OCI-LY7 (cell line): ENCODE data around the gene CLEC18A. TPM values are rescaled to one million over a fixed set of nuclear protein-coding genes. Genes with fewer than 3 reads are reported as not detected.

ENCODE experiments used
- BruUV-seq: library from RNA; stranded (reverse); fragments of 400-500 nt; replicated peaks from 2 replicates; lab custom pipeline; 2021; lab: Mats Ljungman, UMichigan
- CTCF ChIA-PET: fragments of 300-600 bp; sonication (Branson Sonifier 250); formaldehyde crosslinking; loops from one replicate; lab custom pipeline; 2022; ENCODE audit warnings: antibody characterized with exemption; ENCODE audit not compliant: unreplicated experiment; lab: Charles Lee
- POLR2A ChIA-PET: fragments of 300-600 bp; sonication (Branson Sonifier 250); formaldehyde crosslinking; loops from one replicate; lab custom pipeline; 2022; ENCODE audit warnings: antibody characterized with exemption; lab: Charles Lee
- DNase-seq: peaks from one replicate; pipeline ENCODE4 v3.0.0-alpha.2; 2015; ENCODE audit warnings: low spot score
- H2AFZ ChIP-seq: fragments of 200-600 bp; sonication (generic), shearing (Covaris generic); 2 replicates; pipeline ENCODE4 v1.6.1; 2014; ENCODE audit warnings: mild to moderate bottlenecking, antibody characterized with exemption, low read length, moderate library complexity
- H3K27ac ChIP-seq: fragments of 200-600 bp; sonication (generic); 2 replicates; pipeline ENCODE4 v1.5.1; 2014; ENCODE audit warnings: mixed run types, low read depth, mild to moderate bottlenecking, moderate library complexity, low read length, inconsistent platforms; ENCODE audit not compliant: poor library complexity, severe bottlenecking
- H3K36me3 ChIP-seq: fragments of 200-600 bp; sonication (generic); 2 replicates; pipeline ENCODE4 v1.6.1; 2014; ENCODE audit warnings: mild to moderate bottlenecking, antibody characterized with exemption, low read length, moderate library complexity, mixed read lengths; ENCODE audit not compliant: insufficient read depth
- H3K4me1 ChIP-seq: fragments of 200-600 bp; sonication (generic); 2 replicates; pipeline ENCODE4 v1.5.1; 2014; ENCODE audit warnings: mild to moderate bottlenecking, low read length; ENCODE audit not compliant: insufficient read depth, poor library complexity, severe bottlenecking
- H3K4me2 ChIP-seq: fragments of 200-600 bp; sonication (generic); 2 replicates; pipeline ENCODE4 v1.6.1; 2014; ENCODE audit warnings: mild to moderate bottlenecking, low read length
- H3K4me3 ChIP-seq: fragments of 200-600 bp; sonication (generic); 2 replicates; pipeline ENCODE4 v1.5.1; 2014; ENCODE audit warnings: mild to moderate bottlenecking, low read depth, low read length; ENCODE audit not compliant: poor library complexity, severe bottlenecking
- H3K79me2 ChIP-seq: fragments of 200-600 bp; sonication (generic); 2 replicates; pipeline ENCODE4 v1.6.1; 2016; ENCODE audit warnings: low read depth, mild to moderate bottlenecking, low read length, moderate library complexity, mixed read lengths; ENCODE audit not compliant: insufficient read depth
- H3K9me2 ChIP-seq: fragments of 200-600 bp; sonication (generic); 2 replicates; pipeline ENCODE4 v1.6.1; 2016; ENCODE audit warnings: mild to moderate bottlenecking, low read length, mixed read lengths; ENCODE audit not compliant: insufficient read depth
- H3K9me3 ChIP-seq: fragments of 200-600 bp; sonication (generic); 2 replicates; pipeline ENCODE4 v1.6.1; 2014; ENCODE audit warnings: mild to moderate bottlenecking, mixed run types, low read length, mixed read lengths
- H4K20me1 ChIP-seq: fragments of 200-600 bp; sonication (generic); 2 replicates; pipeline ENCODE4 v1.6.1; 2014; ENCODE audit warnings: mild to moderate bottlenecking, antibody characterized with exemption, low read length, moderate library complexity, mixed read lengths; ENCODE audit not compliant: insufficient read depth
- CTCF ChIP-seq: fragments of 200-600 bp; sonication (generic); conservative IDR thresholded peaks from 2 replicates; pipeline ENCODE4 v1.5.1; 2014; ENCODE audit warnings: mild to moderate bottlenecking, antibody characterized with exemption, low read length, moderate library complexity, mixed read lengths
- EZH2phosphoT487 ChIP-seq: fragments of 200-600 bp; sonication (generic); IDR thresholded peaks from 2 replicates; pipeline ENCODE4 v1.6.1; 2018; ENCODE audit warnings: low read depth, borderline replicate concordance, mild to moderate bottlenecking, mixed run types, antibody characterized with exemption, low read length, moderate library complexity, mixed read lengths
- intact Hi-C: fragments of 100-400 bp; cut with micrococcal nuclease; formaldehyde crosslinking; loops from one replicate; pipeline ENCODE4 v1.10.0; 2022; ENCODE audit not compliant: unreplicated experiment
- total RNA-seq, 2 experiments: library from RNA; depleted of rRNA in 1 of 2; stranded (reverse); fragments of >200 nt in 1 of 2; shearing (Covaris generic) in 1 of 2; gene quantifications; 2 replicates each; pipeline ENCODE4 v1.2.3, GENCODE V29; 2014 to 2022

The CLEC18A gene
- total RNA-seq, 2 experiments from 2014 or later = 0.09 to 0.19 TPM

GRCh38 chr16:69917311-69917710 is 33.8 kb upstream of the CLEC18A start:
- BruUV-seq = no TSS peak
- POLR2A ChIA-PET = interaction anchor here (0.6 kb wide), 1 partner anchor 470 kb away, joined by 4 read pairs; no protein-coding TSS in a partner anchor
- H2AFZ ChIP-seq = no peak overlapping the region
- no peaks in the 10 kb centered on the region for H4K20me1 ChIP-seq
- intact Hi-C loops = no loop called here
- DNase-seq = no peak
- H3K36me3 ChIP-seq = no peaks in the 10 kb centered on the region
- no peak overlapping the region for H3K27ac ChIP-seq
- no peaks in the 10 kb centered on the region for H3K9me3 ChIP-seq
- no peaks in the 10 kb centered on the region for H3K79me2 ChIP-seq
- no peak overlapping the region for H3K4me3 ChIP-seq
- no peak overlapping the region for H3K4me2 ChIP-seq
- H3K9me2 ChIP-seq = no peaks in the 10 kb centered on the region
- TF ChIP-seq EZH2phosphoT487 (no peak), CTCF (no peak)
- CTCF ChIA-PET = no interaction called here
- no peaks in the 10 kb centered on the region for H3K4me1 ChIP-seq

- Histone ChIP-seq H3K4me2 (no peak overlapping the region), H2AFZ (no peak overlapping the region), H4K20me1 (no peaks in the 10 kb centered on the region), H3K4me3 (no peak overlapping the region), H3K4me1 (no peaks in the 10 kb centered on the region), H3K27ac (no peak overlapping the region), H3K9me2 (no peaks in the 10 kb centered on the region), H3K36me3 (no peaks in the 10 kb centered on the region), H3K79me2 (no peaks in the 10 kb centered on the region), H3K9me3 (no peaks in the 10 kb centered on the region)
- intact Hi-C loops = no loop called here
- CTCF ChIA-PET = no interaction called here
- POLR2A ChIA-PET = interaction anchor here (0.6 kb wide), 1 partner anchor 470 kb away, joined by 4 read pairs; no protein-coding TSS in a partner anchor
- DNase-seq = no peak
- TF ChIP-seq EZH2phosphoT487 = no peak
- no TSS peak for BruUV-seq
Observed at GRCh38 chr16:69917739-69918138, 33.4 kb upstream of the CLEC18A start.

GRCh38 chr16:69918241-69918640 is 32.9 kb upstream of the CLEC18A start:
- DNase-seq = no peak
- Histone ChIP-seq H4K20me1 (no peaks in the 10 kb centered on the region), H2AFZ (no peak overlapping the region), H3K27ac (no peak overlapping the region), H3K4me2 (no peak overlapping the region), H3K9me3 (no peaks in the 10 kb centered on the region), H3K4me3 (no peak overlapping the region), H3K4me1 (no peaks in the 10 kb centered on the region), H3K9me2 (no peaks in the 10 kb centered on the region), H3K36me3 (no peaks in the 10 kb centered on the region), H3K79me2 (no peaks in the 10 kb centered on the region)
- TF ChIP-seq EZH2phosphoT487 (no peak), CTCF (no peak)
- BruUV-seq = no TSS peak
- POLR2A ChIA-PET = no interaction called here
- intact Hi-C loops = no loop called here
- CTCF ChIA-PET = no interaction called here
